GM20000 (cell line): ENCODE data around the gene FARP1.

Experiments used
- DNase-seq: peaks from one replicate; pipeline ENCODE4 v3.0.0; 2012; ENCODE audit warnings: low spot score
- CTCF ChIP-seq: IDR thresholded peaks from 2 replicates; pipeline ENCODE4 v1.5.1; 2012; ENCODE audit warnings: mild to moderate bottlenecking, control low read depth; ENCODE audit errors: extremely low read depth, missing control alignments

The FARP1 gene

GRCh38 chr13:98169331-98169730 is 26.4 kb downstream of the FARP1 start:
- TF ChIP-seq CTCF: no peak
- DNase-seq: no peak

GRCh38 chr13:98171900-98172589 is 29.2 kb downstream of the FARP1 start:
- no peak for DNase-seq
- TF ChIP-seq CTCF: no peak

- DNase-seq: no peak
- no peak for TF ChIP-seq CTCF
Observed at GRCh38 chr13:98172590-98173422, 29.9 kb downstream of the FARP1 start.

- no peak for DNase-seq
Observed at GRCh38 chr13:98173431-98174152, 30.7 kb downstream of the FARP1 start.

GRCh38 chr13:98174307-98174706 is 31.4 kb downstream of the FARP1 start:
- TF ChIP-seq CTCF: no peak
- no peak for DNase-seq

More at GRCh38 chr13:98173431-98174152, 30.7 kb downstream of the FARP1 start:
- no peak for TF ChIP-seq CTCF

GRCh38 chr13:98175043-98175442 is 32.1 kb downstream of the FARP1 start:
- no peak for TF ChIP-seq CTCF
- no peak for DNase-seq

GRCh38 chr13:98175823-98176222 is 32.9 kb downstream of the FARP1 start:
- DNase-seq: no peak
- TF ChIP-seq CTCF: no peak
